NCI-H2196 (cell line): ENCODE results near the gene CBX2.
A peak's percentile ranks its signal among the peaks of the same experiment; 100 is the strongest.

Source experiments
- DNase-seq: peaks from one replicate; lab custom pipeline; 2025; ENCODE audit not compliant: unreplicated experiment; lab: John Stamatoyannopoulos, UW

CBX2 gene

GRCh38 chr17:79777894-79778503 lies at the start of gene CBX2:
TSS of gene CBX2 (plus strand) at chr17:79778148. CDS start at chr17:79778236, 88 bp downstream.
- peak; percentile 91 for DNase-seq

GRCh38 chr17:79728169-79728907 lies 49.6 kb upstream of the CBX2 start:
- peak; percentile 95 for DNase-seq

DNA sequence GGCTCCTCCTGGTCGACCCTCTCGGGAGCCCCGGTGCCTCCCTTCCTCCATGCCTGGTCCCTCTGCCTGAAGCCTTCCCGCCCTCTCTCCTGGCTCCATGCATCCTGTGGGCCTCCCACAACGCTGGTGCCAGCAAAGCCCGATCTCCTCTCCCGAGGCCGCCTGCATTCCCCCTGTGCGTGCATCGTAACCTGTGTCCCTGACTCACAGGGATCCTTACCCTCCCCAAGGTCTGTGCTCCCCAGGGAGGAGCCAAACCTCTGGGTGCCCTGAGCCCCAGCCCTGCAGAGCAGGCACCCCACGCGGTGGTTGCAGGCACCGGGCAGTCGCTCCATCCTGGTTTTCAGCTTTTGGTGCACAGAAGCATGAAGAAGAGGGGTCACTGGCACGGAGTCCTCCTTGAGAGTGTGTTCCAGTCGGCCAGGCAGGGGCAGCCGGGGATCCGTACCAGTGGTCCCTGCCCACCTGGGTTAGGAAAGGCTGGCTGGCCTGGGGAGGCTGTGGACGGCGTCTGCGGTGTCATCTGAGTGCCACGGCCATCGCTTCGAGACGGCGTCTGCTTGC lies 49.0 kb upstream of the CBX2 start:
- no peak for DNase-seq

DNA sequence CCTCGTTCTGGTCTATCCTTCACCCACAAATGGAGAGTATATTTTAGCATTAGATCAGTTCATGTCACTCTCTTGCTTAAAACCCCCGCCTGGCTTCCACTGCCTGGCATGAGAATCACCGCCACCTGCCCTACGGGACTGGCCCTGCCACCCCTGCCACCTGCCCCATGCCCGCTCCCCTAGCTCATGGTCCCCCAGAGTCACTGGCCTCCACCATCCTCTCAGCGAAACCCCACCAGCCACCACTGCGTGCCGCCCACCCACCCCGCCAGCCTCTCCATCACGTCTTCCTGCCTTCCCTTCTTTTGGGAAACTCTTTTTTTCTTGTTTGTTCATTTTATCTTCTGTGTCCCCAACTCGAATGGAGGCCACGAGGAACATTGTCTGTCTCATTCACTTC lies 48.2 kb upstream of the CBX2 start:
- no peak for DNase-seq

GRCh38 chr17:79730437-79730768 lies 47.5 kb upstream of the CBX2 start:
- DNase-seq: no peak

- no peak for DNase-seq
Measured at GRCh38 chr17:79730769-79731483, 47.0 kb upstream of the CBX2 start, which contains the start of gene ENPP7. TSS of gene ENPP7 (plus strand) at chr17:79730943. CDS start at chr17:79731140, 197 bp downstream.

DNA sequence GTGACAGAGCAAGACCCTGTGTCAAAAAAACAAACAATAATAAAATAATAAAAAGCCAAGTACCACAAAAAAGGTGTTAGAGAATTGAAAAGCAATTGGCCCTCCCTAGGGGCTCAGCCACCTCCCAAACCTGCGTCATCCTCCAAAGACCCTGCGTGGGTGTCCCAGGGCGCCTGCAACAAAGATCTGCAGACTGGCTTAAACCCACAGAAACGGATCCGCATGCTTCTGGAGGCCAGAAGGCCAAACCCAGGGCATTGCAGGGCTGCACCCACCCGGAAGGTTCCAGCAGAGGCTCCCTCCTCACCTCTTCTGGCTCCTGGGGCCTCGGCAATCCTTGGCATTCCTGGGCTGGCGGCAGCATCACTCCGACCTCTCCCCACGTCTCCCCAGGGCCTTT lies 45.7 kb upstream of the CBX2 start:
- DNase-seq: no peak

DNA sequence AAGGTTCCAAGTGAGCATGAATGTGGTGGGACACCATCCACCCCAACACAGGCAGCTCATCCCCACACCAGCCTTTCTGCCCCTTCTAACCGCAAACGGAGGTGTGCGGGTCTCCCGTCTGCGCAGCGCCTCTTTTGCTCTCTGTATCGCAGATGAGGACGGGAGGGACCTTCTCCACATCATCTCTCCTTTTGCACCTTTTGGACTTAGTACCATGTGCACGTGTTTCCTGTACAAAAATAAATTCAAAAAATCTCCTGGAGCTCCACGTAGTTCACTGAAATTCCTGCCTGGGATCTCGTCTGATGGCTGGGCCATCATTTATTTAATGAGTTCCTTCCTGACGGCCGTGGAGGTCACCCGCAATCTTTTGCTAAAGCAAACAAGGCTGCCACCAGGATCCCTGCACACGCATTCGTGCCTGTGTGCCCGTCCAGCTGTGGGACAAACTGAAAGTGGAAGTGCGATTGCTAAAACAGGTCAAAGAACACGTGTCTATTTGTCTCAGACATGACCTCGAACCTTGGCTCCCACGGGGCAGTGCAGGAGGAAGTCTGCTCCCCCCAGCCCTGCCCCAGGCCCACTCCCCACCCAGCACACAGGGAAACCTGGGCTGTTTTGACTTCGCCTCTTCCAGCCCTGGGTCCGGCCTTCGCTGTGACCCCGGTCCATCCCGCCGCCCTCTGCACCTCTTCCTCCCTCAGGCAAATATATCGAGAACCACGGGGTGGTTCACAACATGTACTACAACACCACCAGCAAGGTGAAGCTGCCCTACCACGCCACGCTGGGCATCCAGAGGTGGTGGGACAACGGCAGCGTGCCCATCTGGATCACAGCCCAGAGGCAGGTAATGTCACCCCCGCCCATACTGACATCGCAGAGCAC lies 44.9 kb upstream of the CBX2 start:
- no peak for DNase-seq

DNA sequence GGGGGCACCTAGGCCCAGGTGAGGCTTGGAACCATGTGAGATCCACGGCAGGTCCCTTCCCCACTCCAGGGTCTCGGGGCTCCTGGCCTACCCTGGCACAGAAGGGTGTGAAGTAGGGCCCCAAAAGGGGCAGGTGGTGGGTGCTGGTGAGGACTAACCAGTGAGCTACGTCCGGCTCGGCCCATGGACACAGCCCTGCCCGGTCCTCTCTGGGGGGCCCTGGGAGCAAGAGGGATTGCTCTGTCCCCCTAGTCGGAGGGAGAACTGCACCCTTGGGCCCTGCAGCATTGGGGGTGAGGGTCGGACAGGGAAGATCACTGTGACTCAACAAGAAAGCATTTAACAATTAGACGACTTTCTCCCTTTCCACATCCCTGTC lies 44.3 kb upstream of the CBX2 start:
- no peak for DNase-seq

GRCh38 chr17:79735096-79735495 lies 42.9 kb upstream of the CBX2 start:
- DNase-seq: no peak

DNA sequence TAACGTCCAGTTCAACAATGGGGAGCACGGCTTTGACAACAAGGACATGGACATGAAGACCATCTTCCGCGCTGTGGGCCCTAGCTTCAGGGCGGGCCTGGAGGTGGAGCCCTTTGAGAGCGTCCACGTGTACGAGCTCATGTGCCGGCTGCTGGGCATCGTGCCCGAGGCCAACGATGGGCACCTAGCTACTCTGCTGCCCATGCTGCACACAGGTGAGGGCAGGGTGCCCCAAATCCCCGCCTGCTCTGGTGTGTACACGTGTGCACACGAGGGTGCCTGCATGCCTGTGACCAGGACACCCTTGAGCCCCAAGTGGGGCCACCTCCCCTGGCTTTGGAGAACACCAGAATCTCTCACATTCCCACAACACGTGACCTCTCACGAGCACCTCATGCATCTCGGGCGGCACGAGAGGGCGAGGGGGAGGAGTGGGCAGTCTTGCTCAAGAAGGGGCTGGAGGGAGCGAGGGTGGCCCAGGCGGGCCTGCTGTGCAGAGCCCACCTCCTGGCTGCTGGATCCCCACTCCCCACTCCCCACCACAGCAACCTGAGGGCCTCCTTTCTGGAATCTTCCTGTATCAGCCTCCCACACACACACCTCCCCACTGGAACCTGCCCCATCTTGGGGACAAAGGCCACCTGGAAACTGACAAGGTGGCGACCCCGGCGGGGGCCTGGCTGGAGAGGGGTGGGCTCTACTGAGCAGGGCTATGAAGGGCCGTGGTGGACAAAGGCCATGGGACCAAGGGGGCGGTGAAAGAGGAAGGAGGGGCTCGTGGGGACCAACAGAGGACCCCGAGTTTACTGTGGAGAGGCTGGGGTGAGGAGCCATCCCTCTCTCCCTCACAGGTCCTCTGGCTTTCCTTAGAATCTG lies 40.7 kb upstream of the CBX2 start:
- no peak for DNase-seq

GRCh38 chr17:79737922-79738578 lies 39.9 kb upstream of the CBX2 start:
- DNase-seq: no peak

- DNase-seq: no peak
Measured at GRCh38 chr17:79738643-79739042, 39.3 kb upstream of the CBX2 start.

DNA sequence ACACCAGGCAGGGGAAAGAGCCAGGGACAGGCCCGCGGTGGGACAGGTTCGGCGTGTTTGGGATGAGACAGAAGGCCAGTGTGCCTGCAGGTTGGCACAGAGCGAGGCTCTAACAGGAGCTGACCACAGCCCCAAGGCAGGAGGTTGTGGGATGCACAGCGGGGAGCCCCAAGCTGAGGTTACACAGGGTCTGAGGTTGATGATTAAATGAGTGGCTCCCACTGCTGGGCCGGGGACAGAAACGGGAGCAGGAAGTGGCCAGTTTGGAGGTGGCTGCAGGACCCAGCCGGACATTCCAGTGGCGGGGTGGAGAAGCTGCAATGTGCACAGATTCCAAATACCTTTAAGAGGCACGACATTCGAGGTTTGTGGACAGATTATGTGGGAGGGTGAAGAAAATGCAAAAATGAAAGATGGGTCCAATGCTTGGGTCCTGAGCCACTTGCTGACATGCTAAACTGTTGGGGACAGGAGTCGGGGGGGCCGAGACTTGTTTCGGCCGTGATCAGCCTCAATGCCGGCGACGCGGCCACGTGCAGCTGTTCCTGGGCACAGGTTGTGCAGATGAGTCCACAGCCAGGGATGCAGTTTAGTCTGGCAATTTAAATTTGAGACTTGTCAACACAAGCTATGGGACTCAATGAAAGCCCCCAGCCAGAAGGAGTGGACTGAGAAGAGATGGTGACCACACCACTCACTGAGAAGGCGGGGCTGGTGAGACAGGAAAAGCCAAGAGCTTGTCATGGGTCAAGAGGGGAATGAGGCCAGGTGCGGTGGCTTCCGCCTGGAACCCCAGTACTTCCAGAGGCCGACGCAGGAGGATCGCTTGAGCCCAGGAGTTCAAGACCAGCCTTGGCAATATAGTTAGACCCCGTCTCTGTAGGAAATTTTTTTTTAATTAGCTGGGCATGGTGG lies 38.5 kb upstream of the CBX2 start:
- no peak for DNase-seq

DNA sequence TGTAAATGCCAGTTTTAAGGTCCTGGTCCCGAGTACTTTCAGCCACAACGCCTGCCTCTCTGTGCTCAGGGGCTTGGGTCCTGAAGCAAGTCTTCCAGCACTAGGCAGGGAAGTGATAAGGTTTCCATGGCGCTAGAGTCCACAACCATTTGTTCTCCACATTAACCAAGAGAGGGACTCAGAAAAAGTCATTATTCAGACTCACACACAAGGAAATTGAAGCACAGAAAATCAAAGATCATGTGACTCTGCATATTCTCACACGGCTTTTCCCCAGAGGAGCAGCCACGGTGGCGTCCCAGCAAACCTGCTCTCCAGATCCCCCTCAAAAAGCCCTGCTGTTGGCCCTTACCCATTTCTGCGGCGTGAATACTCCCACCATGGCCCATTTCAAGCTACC lies 37.5 kb upstream of the CBX2 start:
- peak; percentile 49 for DNase-seq

DNA sequence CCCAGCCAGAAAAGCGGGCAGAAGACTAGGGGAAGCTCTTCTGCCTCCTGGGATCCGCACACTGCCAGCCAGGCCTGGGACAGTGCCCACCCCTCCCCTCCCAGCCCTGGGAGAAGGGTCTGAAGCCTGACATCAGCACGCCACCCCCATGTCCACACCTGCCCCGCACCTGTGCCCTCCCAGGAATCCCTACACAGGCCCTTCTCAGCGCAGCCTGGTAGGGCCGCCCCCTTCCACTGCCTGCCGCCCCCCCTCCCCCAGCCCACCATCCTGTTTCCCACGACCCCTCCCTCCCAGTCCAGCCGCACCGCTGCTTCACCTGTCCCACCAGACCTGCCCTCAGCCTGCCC lies 36.6 kb upstream of the CBX2 start:
- no peak for DNase-seq

DNA sequence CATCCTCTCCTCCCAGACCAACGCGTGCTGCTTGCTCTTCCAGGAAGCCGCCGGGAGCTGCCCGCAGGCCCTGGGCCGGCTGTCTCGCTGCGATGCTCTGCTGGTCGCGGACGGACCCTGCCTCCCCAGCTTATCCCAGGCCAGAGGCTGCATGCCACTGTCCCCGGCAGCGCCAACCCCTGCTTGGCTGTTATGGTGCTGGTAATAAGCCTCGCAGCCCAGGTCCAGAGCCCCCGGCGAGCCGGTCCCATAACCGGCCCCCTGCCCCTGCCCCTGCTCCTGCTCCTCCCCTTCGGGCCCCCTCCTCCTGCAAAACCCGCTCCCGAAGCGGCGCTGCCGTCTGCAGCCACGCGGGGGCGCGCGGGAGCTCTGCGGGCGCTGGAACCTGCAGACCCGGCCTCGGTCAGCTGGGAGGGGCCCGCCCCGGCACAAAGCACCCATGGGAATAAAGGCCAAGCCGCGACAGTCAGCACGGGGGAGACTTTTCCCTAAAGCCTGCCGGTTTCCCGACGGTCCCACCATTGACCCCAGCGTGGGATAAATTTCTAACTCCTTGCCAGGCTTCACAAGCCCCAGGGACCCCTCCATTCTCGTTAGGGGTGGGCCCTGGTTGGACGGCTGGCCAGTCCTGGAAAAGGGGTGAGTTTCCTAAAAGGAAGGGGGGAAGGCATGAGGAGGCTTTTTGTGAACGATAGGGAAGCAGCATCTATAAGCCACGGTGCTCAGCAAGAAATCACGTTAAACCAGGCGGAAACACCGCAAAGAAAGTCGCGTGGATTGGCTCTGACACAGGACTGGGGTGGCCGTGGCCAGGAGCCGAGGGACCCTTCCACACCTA lies 36.0 kb upstream of the CBX2 start:
- peak; percentile 92 for DNase-seq

DNA sequence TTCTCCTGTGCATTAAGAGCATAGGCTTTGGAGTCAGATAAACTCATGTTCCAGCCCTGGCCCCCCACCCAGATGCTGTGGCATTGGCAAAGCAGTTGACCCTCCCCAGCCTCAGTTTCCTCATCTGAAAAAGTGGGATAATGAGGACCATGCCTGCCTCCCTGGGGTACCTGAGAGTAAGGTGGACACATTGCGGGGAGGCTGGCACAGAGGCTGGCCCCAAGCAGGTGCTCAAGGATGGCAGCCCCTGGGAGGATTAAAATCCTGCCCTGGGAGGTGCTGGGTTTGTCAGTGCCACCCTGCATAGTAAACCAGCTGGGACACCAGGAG lies 35.4 kb upstream of the CBX2 start:
- DNase-seq: no peak
